ENCODE measurements around the gene LMCD1. TPM values are rescaled to one million over a fixed set of nuclear protein-coding genes. Genes with fewer than 3 reads are reported as not detected.
A peak's percentile ranks its signal among the peaks of the same experiment; 100 is the strongest.

LMCD1 gene
- total RNA-seq, 4 donors from 2014 or later, result 43.2 to 576 (median 131) TPM

DNA sequence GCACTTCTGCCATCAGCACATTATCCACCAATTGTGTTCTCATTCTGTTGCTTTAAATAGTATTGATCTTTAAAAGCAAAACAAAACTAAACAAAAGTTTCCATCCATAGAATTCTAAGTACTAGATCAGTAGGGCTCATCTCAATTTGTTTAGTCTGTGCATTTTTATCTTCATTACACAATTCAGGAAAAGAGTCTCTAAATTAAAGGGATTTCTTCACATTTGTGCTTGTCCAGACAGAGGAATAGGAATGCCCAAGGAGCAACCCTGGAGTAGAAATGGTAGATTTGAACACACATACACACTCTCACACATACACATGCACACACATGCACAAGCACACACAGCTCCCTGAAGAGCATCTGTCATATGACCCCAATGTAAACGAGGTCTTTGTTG, 21.4 kb downstream of the LMCD1 start:
- DNase-seq (ENCODE audit: extremely low spot score), result no peak
- Histone ChIP-seq H3K27ac (replicated peaks in 1 of 4) (no peak overlapping the region), H3K9me3 (no peaks in the 10 kb centered on the region), H3K36me3 (peaks cover 0 to 26% (median 8%) of the 10 kb centered on the region in 4 donors), H3K4me1 (peaks cover 1 to 24% (median 4%) of the 10 kb centered on the region in 4 donors), H3K27me3 (no peaks in the 10 kb centered on the region), H3K4me3 (no peak overlapping the region)
- TF ChIP-seq POLR2AphosphoS5 (IDR thresholded peaks at IDR 0.05), result no peak
- no peak for TF ChIP-seq POLR2A (IDR thresholded peaks at IDR 0.05; ENCODE audit: low read depth)
- TF ChIP-seq, protein P1, sequence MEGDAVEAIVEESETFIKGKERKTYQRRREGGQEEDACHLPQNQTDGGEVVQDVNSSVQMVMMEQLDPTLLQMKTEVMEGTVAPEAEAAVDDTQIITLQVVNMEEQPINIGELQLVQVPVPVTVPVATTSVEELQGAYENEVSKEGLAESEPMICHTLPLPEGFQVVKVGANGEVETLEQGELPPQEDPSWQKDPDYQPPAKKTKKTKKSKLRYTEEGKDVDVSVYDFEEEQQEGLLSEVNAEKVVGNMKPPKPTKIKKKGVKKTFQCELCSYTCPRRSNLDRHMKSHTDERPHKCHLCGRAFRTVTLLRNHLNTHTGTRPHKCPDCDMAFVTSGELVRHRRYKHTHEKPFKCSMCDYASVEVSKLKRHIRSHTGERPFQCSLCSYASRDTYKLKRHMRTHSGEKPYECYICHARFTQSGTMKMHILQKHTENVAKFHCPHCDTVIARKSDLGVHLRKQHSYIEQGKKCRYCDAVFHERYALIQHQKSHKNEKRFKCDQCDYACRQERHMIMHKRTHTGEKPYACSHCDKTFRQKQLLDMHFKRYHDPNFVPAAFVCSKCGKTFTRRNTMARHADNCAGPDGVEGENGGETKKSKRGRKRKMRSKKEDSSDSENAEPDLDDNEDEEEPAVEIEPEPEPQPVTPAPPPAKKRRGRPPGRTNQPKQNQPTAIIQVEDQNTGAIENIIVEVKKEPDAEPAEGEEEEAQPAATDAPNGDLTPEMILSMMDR (IDR thresholded peaks at IDR 0.05), result no peak
- no peak for TF ChIP-seq EP300 (IDR thresholded peaks at IDR 0.05)
- intact Hi-C loops (cut with DNase I), result no loop called here
- 82% methylated on average over 1 of the region's 1 CpG for WGBS

DNA sequence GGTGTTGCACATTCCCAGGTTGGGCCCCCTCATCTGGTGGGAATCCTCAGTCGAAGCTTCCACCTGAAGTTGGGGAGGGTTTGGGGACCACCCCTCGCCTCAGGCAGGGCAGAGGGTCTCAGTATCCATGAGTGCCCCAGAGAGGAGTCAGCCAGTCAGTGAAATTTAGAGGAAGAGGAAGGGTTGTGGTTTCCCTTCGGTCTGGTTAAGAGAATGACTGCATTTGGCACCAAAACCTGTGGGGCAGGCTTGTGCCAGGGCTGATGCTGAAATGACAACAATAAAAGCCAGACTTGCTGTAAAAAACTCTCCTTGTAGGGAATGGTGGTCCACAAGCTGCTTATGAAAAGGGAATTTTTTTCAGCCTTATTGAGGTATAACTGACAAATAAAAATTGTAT, 22.6 kb downstream of the LMCD1 start:
- intact Hi-C loops (cut with DNase I), result no loop called here
- Histone ChIP-seq H3K4me3 (no peak overlapping the region), H3K4me1 (peaks cover 12 to 27% (median 16%) of the 10 kb centered on the region in 4 donors), H3K27ac (replicated peaks in 1 of 4) (peak overlapping the region in 1 of 4 donors; percentile 10), H3K9me3 (no peaks in the 10 kb centered on the region), H3K36me3 (peaks cover 0 to 22% (median 6%) of the 10 kb centered on the region in 4 donors), H3K27me3 (no peaks in the 10 kb centered on the region)
- no peak for DNase-seq (ENCODE audit: extremely low spot score)
- 68% methylated on average over 3 of the region's 3 CpGs for WGBS
- TF ChIP-seq, protein P1 (IDR thresholded peaks at IDR 0.05), result no peak
- no peak for TF ChIP-seq EP300 (IDR thresholded peaks at IDR 0.05)
- TF ChIP-seq POLR2AphosphoS5 (IDR thresholded peaks at IDR 0.05), result no peak
- no peak for TF ChIP-seq POLR2A (IDR thresholded peaks at IDR 0.05; ENCODE audit: low read depth)

DNA sequence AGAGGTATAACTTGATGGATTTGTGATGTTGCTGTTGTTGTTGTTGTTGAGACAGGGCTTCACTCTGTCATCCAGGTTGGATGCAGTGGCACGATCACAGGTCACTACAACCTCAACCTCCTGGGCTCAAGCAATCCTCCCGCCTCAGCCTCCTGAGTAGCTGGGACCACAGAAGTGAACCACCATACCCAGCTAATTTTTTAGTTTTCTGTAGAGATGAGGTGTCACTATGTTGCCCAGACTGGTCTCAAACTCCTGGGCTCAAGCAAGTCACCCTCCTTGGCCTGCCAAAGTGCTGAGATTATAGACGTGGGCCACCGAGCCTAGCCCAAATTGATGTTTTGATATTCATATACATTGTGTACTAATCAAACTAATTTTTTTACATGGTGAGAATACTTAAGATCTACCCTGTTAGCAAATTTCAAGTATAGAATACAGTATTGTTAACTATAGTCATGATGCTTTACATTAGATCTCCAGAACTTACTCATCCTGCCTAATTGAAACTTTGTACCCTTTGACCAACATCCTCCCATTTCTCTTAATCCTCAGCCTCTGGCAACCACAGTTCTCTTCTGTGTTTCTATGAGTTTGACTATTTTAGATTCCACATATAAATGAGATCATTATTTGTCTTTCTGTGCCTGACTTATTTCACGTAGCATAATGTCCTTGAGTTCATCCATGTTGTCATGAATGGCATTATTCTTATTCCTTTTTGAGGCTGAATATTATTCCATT, 23.2 kb downstream of the LMCD1 start:
- no peak for TF ChIP-seq POLR2A (IDR thresholded peaks at IDR 0.05; ENCODE audit: low read depth)
- no peak for TF ChIP-seq POLR2AphosphoS5 (IDR thresholded peaks at IDR 0.05)
- TF ChIP-seq, protein P1 (IDR thresholded peaks at IDR 0.05), result no peak
- no peak for TF ChIP-seq EP300 (IDR thresholded peaks at IDR 0.05)
- H3K27me3 ChIP-seq, result no peaks in the 10 kb centered on the region
- intact Hi-C loops (cut with DNase I), result no loop called here
- peak overlapping the region in 1 of 4 donors; percentile 10 for H3K27ac ChIP-seq (replicated peaks in 1 of 4)
- WGBS, result 86% methylated on average over 5 of the region's 5 CpGs
- H3K4me3 ChIP-seq, result no peak overlapping the region
- peaks cover 17 to 29% (median 22%) of the 10 kb centered on the region in 4 donors for H3K4me1 ChIP-seq
- no peak for DNase-seq (ENCODE audit: extremely low spot score)
- no peaks in the 10 kb centered on the region for H3K9me3 ChIP-seq
- peaks cover 0 to 27% (median 6%) of the 10 kb centered on the region in 4 donors for H3K36me3 ChIP-seq

DNA sequence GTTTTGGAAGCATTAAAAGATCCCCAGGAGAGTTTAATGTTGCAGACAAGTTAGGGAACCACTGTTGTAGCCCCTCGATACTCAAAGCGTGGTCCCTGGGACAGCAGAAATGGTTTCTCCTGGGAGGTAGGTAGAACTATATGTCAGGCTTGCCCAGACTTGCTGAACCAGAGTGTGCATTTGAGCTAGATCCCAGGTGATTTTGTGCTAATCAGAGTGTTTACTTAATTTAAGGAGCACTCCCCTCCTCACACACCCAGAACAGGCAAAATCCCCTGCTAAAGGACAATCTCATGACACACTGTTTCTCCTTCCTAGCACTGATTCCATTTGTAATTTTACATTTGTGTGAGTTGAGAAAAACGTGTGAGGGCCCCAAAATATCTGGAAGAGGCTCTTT, 24.3 kb downstream of the LMCD1 start:
- intact Hi-C loops (cut with DNase I), result no loop called here

More for the DNA sequence above, 24.3 kb downstream of the LMCD1 start:
- H3K4me3 ChIP-seq, result no peak overlapping the region
- peaks cover 18 to 27% (median 24%) of the 10 kb centered on the region in 4 donors for H3K4me1 ChIP-seq
- no peaks in the 10 kb centered on the region for H3K27me3 ChIP-seq
- no peak overlapping the region for H3K27ac ChIP-seq (replicated peaks in 1 of 4)
- H3K9me3 ChIP-seq, result no peaks in the 10 kb centered on the region
- TF ChIP-seq POLR2AphosphoS5 (IDR thresholded peaks at IDR 0.05), result no peak
- no peak for TF ChIP-seq EP300 (IDR thresholded peaks at IDR 0.05)
- TF ChIP-seq, protein P1 (IDR thresholded peaks at IDR 0.05), result no peak
- no peak for TF ChIP-seq POLR2A (IDR thresholded peaks at IDR 0.05; ENCODE audit: low read depth)
- H3K36me3 ChIP-seq, result peaks cover 0 to 38% (median 6%) of the 10 kb centered on the region in 4 donors
- no peak for DNase-seq (ENCODE audit: extremely low spot score)
- 88% methylated on average over 2 of the region's 3 CpGs for WGBS
